ENCODE measurements around the gene TSPAN31. TPM values are rescaled to one million over a fixed set of nuclear protein-coding genes. Genes with fewer than 3 reads are reported as not detected.

TSPAN31 gene
- total RNA-seq, 1 donor from 2014 or later, result 31.3 TPM

DNA sequence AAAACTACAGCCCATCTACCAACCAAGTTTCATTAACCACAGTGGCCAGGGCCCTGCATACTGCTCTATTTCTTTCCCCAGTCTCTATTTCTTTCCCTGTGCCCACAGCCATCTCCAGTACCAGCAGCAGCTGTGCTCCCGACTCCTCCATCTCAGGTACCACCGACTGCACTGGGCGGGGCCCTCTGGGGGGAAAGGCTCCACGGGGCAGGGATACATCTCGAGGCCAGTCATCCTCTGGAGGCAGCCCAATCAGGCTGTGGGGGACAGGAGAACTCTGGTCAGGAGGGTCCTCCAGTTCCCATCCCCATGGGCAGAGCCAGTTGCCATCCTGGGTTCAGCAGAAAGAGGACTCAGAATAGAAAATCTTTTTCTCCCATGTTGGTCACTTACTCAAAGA, 4.2 kb downstream of the TSPAN31 start:
- peaks cover 27% of the 10 kb centered on the region for H3K4me1 Mint-ChIP-seq (ENCODE audit: low read depth)
- H3K27ac Mint-ChIP-seq, result no peak overlapping the region
- TF ChIP-seq, protein P1, sequence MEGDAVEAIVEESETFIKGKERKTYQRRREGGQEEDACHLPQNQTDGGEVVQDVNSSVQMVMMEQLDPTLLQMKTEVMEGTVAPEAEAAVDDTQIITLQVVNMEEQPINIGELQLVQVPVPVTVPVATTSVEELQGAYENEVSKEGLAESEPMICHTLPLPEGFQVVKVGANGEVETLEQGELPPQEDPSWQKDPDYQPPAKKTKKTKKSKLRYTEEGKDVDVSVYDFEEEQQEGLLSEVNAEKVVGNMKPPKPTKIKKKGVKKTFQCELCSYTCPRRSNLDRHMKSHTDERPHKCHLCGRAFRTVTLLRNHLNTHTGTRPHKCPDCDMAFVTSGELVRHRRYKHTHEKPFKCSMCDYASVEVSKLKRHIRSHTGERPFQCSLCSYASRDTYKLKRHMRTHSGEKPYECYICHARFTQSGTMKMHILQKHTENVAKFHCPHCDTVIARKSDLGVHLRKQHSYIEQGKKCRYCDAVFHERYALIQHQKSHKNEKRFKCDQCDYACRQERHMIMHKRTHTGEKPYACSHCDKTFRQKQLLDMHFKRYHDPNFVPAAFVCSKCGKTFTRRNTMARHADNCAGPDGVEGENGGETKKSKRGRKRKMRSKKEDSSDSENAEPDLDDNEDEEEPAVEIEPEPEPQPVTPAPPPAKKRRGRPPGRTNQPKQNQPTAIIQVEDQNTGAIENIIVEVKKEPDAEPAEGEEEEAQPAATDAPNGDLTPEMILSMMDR (IDR thresholded peaks at IDR 0.05; ENCODE audit: unreplicated experiment), result no peak
- H3K27me3 Mint-ChIP-seq, result peaks cover 3% of the 10 kb centered on the region
- DNase-seq (ENCODE audit: low spot score, unreplicated experiment), result no peak
- H3K4me3 Mint-ChIP-seq (ENCODE audit: low read depth), result no peak overlapping the region
- H3K9me3 Mint-ChIP-seq (ENCODE audit: low read depth), result no peaks in the 10 kb centered on the region
- H3K36me3 Mint-ChIP-seq (ENCODE audit: insufficient read depth), result peaks cover 23% of the 10 kb centered on the region

GRCh38 chr12:57750561-57751431, 6.0 kb downstream of the TSPAN31 start:
- no peak for DNase-seq (ENCODE audit: low spot score, unreplicated experiment)
- Mint-ChIP-seq H3K9me3 (ENCODE audit: low read depth) (no peaks in the 10 kb centered on the region), H3K27ac (peak overlapping the region; percentile 99), H3K4me1 (ENCODE audit: low read depth) (peaks cover 28% of the 10 kb centered on the region), H3K27me3 (no peaks in the 10 kb centered on the region), H3K36me3 (ENCODE audit: insufficient read depth) (peaks cover 23% of the 10 kb centered on the region), H3K4me3 (ENCODE audit: low read depth) (peak overlapping the region; percentile 99)
- TF ChIP-seq, protein P1 (IDR thresholded peaks at IDR 0.05; ENCODE audit: unreplicated experiment), result no peak

DNA sequence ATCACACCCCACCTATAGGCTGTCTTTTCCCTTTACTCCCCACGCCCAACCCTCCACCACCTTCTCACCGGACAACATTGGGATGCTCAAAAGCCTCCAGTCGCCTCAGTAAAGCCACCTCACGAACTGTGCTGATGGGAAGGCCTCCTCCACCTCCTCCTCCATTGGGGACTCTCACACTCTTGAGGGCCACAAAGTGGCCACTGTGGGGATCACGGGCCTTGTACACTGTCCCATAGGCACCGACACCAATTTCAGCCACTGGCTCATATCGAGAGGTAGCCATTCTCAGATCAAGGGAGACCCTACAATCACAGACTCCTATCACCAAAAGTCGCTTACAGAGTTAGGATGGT, 6.6 kb downstream of the TSPAN31 start:
- DNase-seq (ENCODE audit: low spot score, unreplicated experiment), result no peak
- Mint-ChIP-seq H3K27ac (peak overlapping the region; percentile 99), H3K27me3 (no peaks in the 10 kb centered on the region), H3K4me1 (ENCODE audit: low read depth) (peaks cover 31% of the 10 kb centered on the region), H3K9me3 (ENCODE audit: low read depth) (no peaks in the 10 kb centered on the region), H3K36me3 (ENCODE audit: insufficient read depth) (peaks cover 23% of the 10 kb centered on the region), H3K4me3 (ENCODE audit: low read depth) (peak overlapping the region; percentile 99)
- TF ChIP-seq, protein P1 (IDR thresholded peaks at IDR 0.05; ENCODE audit: unreplicated experiment), result no peak

- Mint-ChIP-seq H3K27me3 (no peaks in the 10 kb centered on the region), H3K4me1 (ENCODE audit: low read depth) (peaks cover 36% of the 10 kb centered on the region), H3K4me3 (ENCODE audit: low read depth) (peak within 1 kb of the TSS; percentile 99), H3K36me3 (ENCODE audit: insufficient read depth) (peaks cover 26% of the 10 kb centered on the region), H3K9me3 (ENCODE audit: low read depth) (no peaks in the 10 kb centered on the region), H3K27ac (peak within 1 kb of the TSS; percentile 99)
- TF ChIP-seq, protein P1 (IDR thresholded peaks at IDR 0.05; ENCODE audit: unreplicated experiment), result no peak
- peak; percentile 96 for DNase-seq (ENCODE audit: low spot score, unreplicated experiment)
Observed at GRCh38 chr12:57751788-57752667, 7.2 kb downstream of the TSPAN31 start, which contains the start of gene CDK4. CDK4 (minus strand) TSS chr12:57752310; CDS start chr12:57751717, 593 bp downstream.

GRCh38 chr12:57752668-57753000, 7.8 kb downstream of the TSPAN31 start:
- H3K36me3 Mint-ChIP-seq (ENCODE audit: insufficient read depth), result peaks cover 22% of the 10 kb centered on the region
- H3K9me3 Mint-ChIP-seq (ENCODE audit: low read depth), result no peaks in the 10 kb centered on the region
- no peak for DNase-seq (ENCODE audit: low spot score, unreplicated experiment)
- H3K4me1 Mint-ChIP-seq (ENCODE audit: low read depth), result peaks cover 36% of the 10 kb centered on the region
- H3K27ac Mint-ChIP-seq, result peak overlapping the region; percentile 99
- H3K27me3 Mint-ChIP-seq, result no peaks in the 10 kb centered on the region
- peak overlapping the region; percentile 99 for H3K4me3 Mint-ChIP-seq (ENCODE audit: low read depth)
- TF ChIP-seq, protein P1 (IDR thresholded peaks at IDR 0.05; ENCODE audit: unreplicated experiment), result no peak
